ENCODE data around the gene KIF26B.

KIF26B gene

GRCh38 chr1:245516284-245516759 lies 361.5 kb downstream of the KIF26B start (continued):
- TF ChIP-seq CREB5 (CRISPR knock-in tag; IDR thresholded peaks at IDR 0.05; ENCODE audit: low read depth) (no peak), POU6F1 (CRISPR knock-in tag; IDR thresholded peaks at IDR 0.05; ENCODE audit: borderline replicate concordance, low read depth) (no peak), TOX (CRISPR knock-in tag; IDR thresholded peaks at IDR 0.05; ENCODE audit: borderline replicate concordance) (no peak), PATZ1 (CRISPR knock-in tag; IDR thresholded peaks at IDR 0.05; ENCODE audit: borderline replicate concordance) (no peak), CSDC2 (CRISPR knock-in tag; IDR thresholded peaks at IDR 0.05) (no peak), ZNF565 (CRISPR knock-in tag; conservative IDR thresholded peaks at IDR 0.05; ENCODE audit: low read depth) (no peak), OSR1 (CRISPR knock-in tag; IDR thresholded peaks at IDR 0.05) (no peak), RARB (CRISPR knock-in tag; IDR thresholded peaks at IDR 0.05) (no peak)

GRCh38 chr1:245520611-245521010 lies 365.8 kb downstream of the KIF26B start:
- no peak for TF ChIP-seq GLIS3 (CRISPR knock-in tag; IDR thresholded peaks at IDR 0.05)
- TF ChIP-seq TCF4 (CRISPR knock-in tag; IDR thresholded peaks at IDR 0.05; ENCODE audit: borderline replicate concordance), result no peak
- no peak for TF ChIP-seq ZFP3 (CRISPR knock-in tag; IDR thresholded peaks at IDR 0.05)
- no peak for TF ChIP-seq ZNF565 (CRISPR knock-in tag; conservative IDR thresholded peaks at IDR 0.05; ENCODE audit: low read depth)
- no peak for TF ChIP-seq TSHZ2 (CRISPR knock-in tag; IDR thresholded peaks at IDR 0.05)
- no peak for TF ChIP-seq POU6F1 (CRISPR knock-in tag; IDR thresholded peaks at IDR 0.05; ENCODE audit: borderline replicate concordance, low read depth)
- no peak for TF ChIP-seq ZNF8 (CRISPR knock-in tag; IDR thresholded peaks at IDR 0.05)
- TF ChIP-seq ZNF70 (CRISPR knock-in tag; IDR thresholded peaks at IDR 0.05), result no peak
- no peak for TF ChIP-seq ISL1 (CRISPR knock-in tag; IDR thresholded peaks at IDR 0.05)
- no peak for TF ChIP-seq ARNTL (CRISPR knock-in tag; IDR thresholded peaks at IDR 0.05; ENCODE audit: borderline replicate concordance, low read depth)
- TF ChIP-seq ESRRG (CRISPR knock-in tag; IDR thresholded peaks at IDR 0.05), result no peak
- no peak for TF ChIP-seq RARB (CRISPR knock-in tag; IDR thresholded peaks at IDR 0.05)
- no peak for TF ChIP-seq BACH2 (CRISPR knock-in tag; IDR thresholded peaks at IDR 0.05; ENCODE audit: borderline replicate concordance)
- no peak for TF ChIP-seq CSDC2 (CRISPR knock-in tag; IDR thresholded peaks at IDR 0.05)
- no peak for TF ChIP-seq PATZ1 (CRISPR knock-in tag; IDR thresholded peaks at IDR 0.05; ENCODE audit: borderline replicate concordance)
- TF ChIP-seq PPARA (CRISPR knock-in tag; IDR thresholded peaks at IDR 0.05; ENCODE audit: borderline replicate concordance), result no peak
- no peak for ATAC-seq

Measured in SK-N-SH treated with all-trans-retinoic acid at 6 μM for 48 hours (cell line).